C4-2B (cell line): ENCODE measurements around the gene RAPGEF3.

Source experiments
- ZFX ChIP-seq: fragments of 450-650 bp; IDR thresholded peaks from 2 replicates; pipeline ENCODE4 v1.6.1; 2017
- TF ChIP-seq, protein P1 (sequence below): fragments of 450-650 bp; conservative IDR thresholded peaks from 2 replicates; pipeline ENCODE4 v1.5.1; 2017; ENCODE audit warnings: mild to moderate bottlenecking

DNA sequence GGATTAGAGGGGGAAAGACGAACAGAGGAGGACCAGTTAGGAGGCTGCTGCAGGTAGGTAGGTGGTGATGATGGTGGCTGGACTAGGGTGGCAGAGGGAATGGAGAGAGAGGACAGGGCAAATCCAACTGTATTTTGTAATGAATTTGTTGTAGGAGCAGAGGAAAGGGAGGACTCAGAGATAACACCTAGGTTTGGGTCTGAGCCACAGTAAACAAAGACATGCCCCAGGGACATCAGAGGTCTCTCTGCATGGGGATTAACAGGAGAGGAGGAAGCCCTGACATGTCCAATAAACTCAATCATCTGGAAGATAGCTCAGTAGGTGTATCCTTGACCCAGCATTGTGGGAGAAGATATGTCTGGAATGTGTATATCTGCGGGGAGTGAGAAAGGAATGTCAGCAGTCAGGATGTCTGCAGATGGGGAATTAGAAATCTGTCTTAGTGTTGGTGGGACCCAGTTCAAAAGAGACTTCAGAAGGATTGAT is 9.7 kb upstream of the RAPGEF3 start:
- TF ChIP-seq, protein P1, sequence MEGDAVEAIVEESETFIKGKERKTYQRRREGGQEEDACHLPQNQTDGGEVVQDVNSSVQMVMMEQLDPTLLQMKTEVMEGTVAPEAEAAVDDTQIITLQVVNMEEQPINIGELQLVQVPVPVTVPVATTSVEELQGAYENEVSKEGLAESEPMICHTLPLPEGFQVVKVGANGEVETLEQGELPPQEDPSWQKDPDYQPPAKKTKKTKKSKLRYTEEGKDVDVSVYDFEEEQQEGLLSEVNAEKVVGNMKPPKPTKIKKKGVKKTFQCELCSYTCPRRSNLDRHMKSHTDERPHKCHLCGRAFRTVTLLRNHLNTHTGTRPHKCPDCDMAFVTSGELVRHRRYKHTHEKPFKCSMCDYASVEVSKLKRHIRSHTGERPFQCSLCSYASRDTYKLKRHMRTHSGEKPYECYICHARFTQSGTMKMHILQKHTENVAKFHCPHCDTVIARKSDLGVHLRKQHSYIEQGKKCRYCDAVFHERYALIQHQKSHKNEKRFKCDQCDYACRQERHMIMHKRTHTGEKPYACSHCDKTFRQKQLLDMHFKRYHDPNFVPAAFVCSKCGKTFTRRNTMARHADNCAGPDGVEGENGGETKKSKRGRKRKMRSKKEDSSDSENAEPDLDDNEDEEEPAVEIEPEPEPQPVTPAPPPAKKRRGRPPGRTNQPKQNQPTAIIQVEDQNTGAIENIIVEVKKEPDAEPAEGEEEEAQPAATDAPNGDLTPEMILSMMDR, result no peak
- TF ChIP-seq ZFX, result no peak
